Fibroblast of skin of back (primary cell): Measurements from ENCODE around the gene RAD18.

ENCODE experiments used
- DNase-seq: peaks from one replicate; pipeline ENCODE4 v3.0.0-alpha.2; 2013

The RAD18 gene

GRCh38 chr3:8864402-8865350 lies 98.6 kb downstream of the RAD18 start:
- no peak for DNase-seq

- DNase-seq, result no peak
These were observed 99.4 kb downstream of the RAD18 start for GRCh38 chr3:8863891-8864290.

- DNase-seq, result no peak
These were observed 105.4 kb downstream of the RAD18 start for GRCh38 chr3:8857720-8858367.

- peak; percentile 76 for DNase-seq
These were observed 106.6 kb downstream of the RAD18 start for GRCh38 chr3:8856721-8857120.

- DNase-seq, result no peak
These were observed 107.2 kb downstream of the RAD18 start for GRCh38 chr3:8856071-8856470.

GRCh38 chr3:8854656-8855055 lies 108.6 kb downstream of the RAD18 start:
- DNase-seq, result peak; percentile 74

GRCh38 chr3:8853081-8853480 lies 110.2 kb downstream of the RAD18 start:
- no peak for DNase-seq

GRCh38 chr3:8852511-8852910 lies 110.8 kb downstream of the RAD18 start:
- no peak for DNase-seq

GRCh38 chr3:8851703-8852102 lies 111.6 kb downstream of the RAD18 start:
- DNase-seq, result peak; percentile 96

- peak; percentile 99 for DNase-seq
These were observed 114.6 kb downstream of the RAD18 start for GRCh38 chr3:8848696-8849131.

GRCh38 chr3:8847317-8847716 lies 116.0 kb downstream of the RAD18 start:
- no peak for DNase-seq

- peak; percentile 40 for DNase-seq
These were observed 117.1 kb downstream of the RAD18 start for GRCh38 chr3:8846176-8846575.

- DNase-seq, result peak; percentile 96
These were observed 117.6 kb downstream of the RAD18 start for GRCh38 chr3:8845641-8846040.

- no peak for DNase-seq
These were observed 119.9 kb downstream of the RAD18 start for GRCh38 chr3:8843347-8843746.

- no peak for DNase-seq
These were observed 121.0 kb downstream of the RAD18 start for GRCh38 chr3:8842293-8842692.

- DNase-seq, result no peak
These were observed 121.8 kb downstream of the RAD18 start for GRCh38 chr3:8841472-8841871.

GRCh38 chr3:8840556-8840955 lies 122.7 kb downstream of the RAD18 start:
- peak; percentile 67 for DNase-seq

- DNase-seq, result no peak
These were observed 123.5 kb downstream of the RAD18 start for GRCh38 chr3:8839607-8840325.

- no peak for DNase-seq
These were observed 124.4 kb downstream of the RAD18 start for GRCh38 chr3:8838765-8839423.

GRCh38 chr3:8838234-8838633 lies 125.0 kb downstream of the RAD18 start:
- DNase-seq, result no peak

GRCh38 chr3:8837162-8837561 lies 126.1 kb downstream of the RAD18 start:
- DNase-seq, result peak; percentile 70

GRCh38 chr3:8836096-8836495 lies 127.2 kb downstream of the RAD18 start:
- DNase-seq, result no peak

GRCh38 chr3:8835385-8835784 lies 127.9 kb downstream of the RAD18 start:
- no peak for DNase-seq
